GM23338 (cell line): ENCODE data around the gene ZNF70. TPM values are rescaled to one million over a fixed set of nuclear protein-coding genes. Genes with fewer than 3 reads are reported as not detected.

Experiments
- ATAC-seq: fragments of 200-7000 bp; cut with Tn5 transposase; 3 replicates; pipeline ENCODE4 v1.9.1; 2020
- DNase-seq: peaks from one replicate; pipeline ENCODE4 v3.0.0-alpha.2; 2015; ENCODE audit warnings: low spot score
- H2AFZ ChIP-seq: fragments of 200-600 bp; sonication (generic); 2 replicates; pipeline ENCODE4 v1.8.0; 2016; ENCODE audit warnings: antibody characterized with exemption, mild to moderate bottlenecking, moderate library complexity
- H3F3A ChIP-seq: fragments of 200-600 bp; sonication (generic); replicated peaks from 2 replicates; pipeline ENCODE4 v1.8.0; 2017; ENCODE audit warnings: antibody characterized with exemption, mixed run types, low read depth
- H3K27ac ChIP-seq: fragments of 200-600 bp; sonication (generic); 2 replicates; pipeline ENCODE4 v1.6.1; 2016; ENCODE audit warnings: low read depth
- H3K27me3 ChIP-seq: fragments of 200-600 bp; sonication (generic); 2 replicates; pipeline ENCODE4 v1.8.0; 2016; ENCODE audit warnings: mild to moderate bottlenecking, mixed run types, moderate library complexity; ENCODE audit not compliant: insufficient read depth
- H3K36me3 ChIP-seq: fragments of 200-600 bp; sonication (generic); 2 replicates; pipeline ENCODE4 v1.8.0; 2016; ENCODE audit warnings: mild to moderate bottlenecking; ENCODE audit not compliant: insufficient read depth
- H3K4me1 ChIP-seq: fragments of 200-600 bp; sonication (generic); 2 replicates; pipeline ENCODE4 v1.8.0; 2016; ENCODE audit warnings: mild to moderate bottlenecking, moderate library complexity; ENCODE audit not compliant: insufficient read depth
- H3K4me2 ChIP-seq: fragments of 200-600 bp; sonication (generic); 2 replicates; pipeline ENCODE4 v1.7.1; 2017; ENCODE audit warnings: mixed run types
- H3K4me3 ChIP-seq: fragments of 200-600 bp; sonication (generic); 2 replicates; pipeline ENCODE4 v1.6.1; 2016; ENCODE audit warnings: mixed run types
- H3K79me2 ChIP-seq: fragments of 200-600 bp; sonication (generic); replicated peaks from 2 replicates; pipeline ENCODE4 v1.8.0; 2017; ENCODE audit warnings: mild to moderate bottlenecking; ENCODE audit not compliant: insufficient read depth
- H3K9me2 ChIP-seq: fragments of 200-600 bp; sonication (generic); 2 replicates; pipeline ENCODE4 v1.8.0; 2017; ENCODE audit not compliant: insufficient read depth
- H4K20me1 ChIP-seq: fragments of 200-600 bp; sonication (generic); replicated peaks from 2 replicates; pipeline ENCODE4 v1.8.0; 2017; ENCODE audit warnings: mild to moderate bottlenecking; ENCODE audit not compliant: insufficient read depth
- H3K27ac Mint-ChIP-seq: 2 replicates; pipeline ENCODE4 v1.8.0; 2020; ENCODE audit warnings: inconsistent platforms, mild to moderate bottlenecking, moderate library complexity, mixed read lengths
- H3K27me3 Mint-ChIP-seq: 3 replicates; pipeline ENCODE4 v1.8.0; 2022; ENCODE audit warnings: low read depth, mild to moderate bottlenecking, moderate library complexity, mixed read lengths, inconsistent platforms; ENCODE audit not compliant: insufficient read depth, poor library complexity
- H3K36me3 Mint-ChIP-seq: 3 replicates; pipeline ENCODE4 v1.8.0; 2021; ENCODE audit warnings: low read depth, mild to moderate bottlenecking, inconsistent platforms, moderate library complexity, mixed read lengths
- H3K4me1 Mint-ChIP-seq: 3 replicates; pipeline ENCODE4 v1.8.0; 2020; ENCODE audit warnings: mild to moderate bottlenecking, inconsistent platforms, mixed read lengths
- H3K4me3 Mint-ChIP-seq: 3 replicates; pipeline ENCODE4 v1.8.0; 2021; ENCODE audit warnings: moderate library complexity, mild to moderate bottlenecking, inconsistent platforms, mixed read lengths
- H3K9me3 Mint-ChIP-seq: 3 replicates; pipeline ENCODE4 v1.8.0; 2020; ENCODE audit warnings: moderate library complexity, mild to moderate bottlenecking, inconsistent platforms, mixed read lengths
- CREB1 ChIP-seq: fragments of 250-450 bp; sonication (Bioruptor Pico); IDR thresholded peaks from 2 replicates; pipeline ENCODE4 v1.5.0; 2020; ENCODE audit warnings: low read depth, mild to moderate bottlenecking, moderate library complexity
- CTCF ChIP-seq, 2 experiments: fragments of 200-600 bp in 1 of 2; sonication (generic) in 1 of 2; conservative IDR thresholded peaks; 2 replicates each; pipeline versions ENCODE4 v1.5.1 to v1.6.1; 2016 to 2017; ENCODE audit warnings: antibody characterized with exemption in 2 of 2, low read depth in 2 of 2, mild to moderate bottlenecking in 2 of 2, moderate library complexity in 1 of 2
- EZH2 ChIP-seq: fragments of 200-600 bp; sonication (generic); IDR thresholded peaks from one replicate; pipeline ENCODE4 v1.8.0; 2017; ENCODE audit warnings: antibody characterized with exemption, mild to moderate bottlenecking, low read depth; ENCODE audit not compliant: unreplicated experiment
- JUNB ChIP-seq: IDR thresholded peaks from one replicate; pipeline ENCODE4 v1.6.1; 2016; ENCODE audit warnings: antibody characterized with exemption; ENCODE audit not compliant: unreplicated experiment
- NANOG ChIP-seq: IDR thresholded peaks from 2 replicates; pipeline ENCODE4 v1.6.1; 2016; ENCODE audit warnings: antibody characterized with exemption, borderline replicate concordance
- POLR2AphosphoS5 ChIP-seq: IDR thresholded peaks from 2 replicates; pipeline ENCODE4 v1.6.1; 2016; ENCODE audit warnings: antibody characterized with exemption, low read depth
- STAT1 ChIP-seq: IDR thresholded peaks from one replicate; pipeline ENCODE4 v1.6.1; 2016; ENCODE audit warnings: antibody characterized with exemption; ENCODE audit not compliant: unreplicated experiment
- ZNF114 ChIP-seq: fragments of 250-450 bp; sonication (Bioruptor Pico); IDR thresholded peaks from 2 replicates; pipeline ENCODE4 v1.5.0; 2020; ENCODE audit warnings: mild to moderate bottlenecking, moderate library complexity
- ZNF331 ChIP-seq: fragments of 250-450 bp; sonication (Bioruptor Pico); IDR thresholded peaks from 2 replicates; pipeline ENCODE4 v1.5.0; 2020; ENCODE audit warnings: low read depth, mild to moderate bottlenecking, moderate library complexity
- polyA plus RNA-seq: library from polyadenylated mRNA; unstranded; fragments of >200 nt; fragmentation: Nextera tagmentation; extraction: Ambion mirVana; gene quantifications from 2 replicates; pipeline ENCODE4 v1.2.1, GENCODE V29; 2016
- total RNA-seq: library from RNA; depleted of rRNA; stranded (reverse); fragments of >200 nt; shearing (Covaris generic); gene quantifications from 2 replicates; pipeline ENCODE4 v1.2.3, GENCODE V29; 2014
- TF ChIP-seq, protein P1 (sequence below): IDR thresholded peaks from one replicate; pipeline ENCODE4 v1.6.1; 2018; ENCODE audit warnings: antibody characterized with exemption; ENCODE audit not compliant: unreplicated experiment
- TF ChIP-seq, protein P2 (sequence below): IDR thresholded peaks from 2 replicates; pipeline ENCODE4 v1.6.1; 2016; ENCODE audit warnings: antibody characterized with exemption
- TF ChIP-seq, protein P3 (sequence below): fragments of 250-450 bp; sonication (Bioruptor Pico); IDR thresholded peaks from 2 replicates; pipeline ENCODE4 v1.5.0; 2020; ENCODE audit warnings: mild to moderate bottlenecking, moderate library complexity

The ZNF70 gene
- total and polyA plus RNA-seq, 2 experiments from 2014 or later = 0.45 to 2.6 TPM

GRCh38 chr22:23700706-23701105, 50.2 kb downstream of the ZNF70 start (continued):
- TF ChIP-seq, protein P1, sequence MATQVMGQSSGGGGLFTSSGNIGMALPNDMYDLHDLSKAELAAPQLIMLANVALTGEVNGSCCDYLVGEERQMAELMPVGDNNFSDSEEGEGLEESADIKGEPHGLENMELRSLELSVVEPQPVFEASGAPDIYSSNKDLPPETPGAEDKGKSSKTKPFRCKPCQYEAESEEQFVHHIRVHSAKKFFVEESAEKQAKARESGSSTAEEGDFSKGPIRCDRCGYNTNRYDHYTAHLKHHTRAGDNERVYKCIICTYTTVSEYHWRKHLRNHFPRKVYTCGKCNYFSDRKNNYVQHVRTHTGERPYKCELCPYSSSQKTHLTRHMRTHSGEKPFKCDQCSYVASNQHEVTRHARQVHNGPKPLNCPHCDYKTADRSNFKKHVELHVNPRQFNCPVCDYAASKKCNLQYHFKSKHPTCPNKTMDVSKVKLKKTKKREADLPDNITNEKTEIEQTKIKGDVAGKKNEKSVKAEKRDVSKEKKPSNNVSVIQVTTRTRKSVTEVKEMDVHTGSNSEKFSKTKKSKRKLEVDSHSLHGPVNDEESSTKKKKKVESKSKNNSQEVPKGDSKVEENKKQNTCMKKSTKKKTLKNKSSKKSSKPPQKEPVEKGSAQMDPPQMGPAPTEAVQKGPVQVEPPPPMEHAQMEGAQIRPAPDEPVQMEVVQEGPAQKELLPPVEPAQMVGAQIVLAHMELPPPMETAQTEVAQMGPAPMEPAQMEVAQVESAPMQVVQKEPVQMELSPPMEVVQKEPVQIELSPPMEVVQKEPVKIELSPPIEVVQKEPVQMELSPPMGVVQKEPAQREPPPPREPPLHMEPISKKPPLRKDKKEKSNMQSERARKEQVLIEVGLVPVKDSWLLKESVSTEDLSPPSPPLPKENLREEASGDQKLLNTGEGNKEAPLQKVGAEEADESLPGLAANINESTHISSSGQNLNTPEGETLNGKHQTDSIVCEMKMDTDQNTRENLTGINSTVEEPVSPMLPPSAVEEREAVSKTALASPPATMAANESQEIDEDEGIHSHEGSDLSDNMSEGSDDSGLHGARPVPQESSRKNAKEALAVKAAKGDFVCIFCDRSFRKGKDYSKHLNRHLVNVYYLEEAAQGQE = no peak
- TF ChIP-seq CREB1 = no peak
- no peak for TF ChIP-seq NANOG

DNA sequence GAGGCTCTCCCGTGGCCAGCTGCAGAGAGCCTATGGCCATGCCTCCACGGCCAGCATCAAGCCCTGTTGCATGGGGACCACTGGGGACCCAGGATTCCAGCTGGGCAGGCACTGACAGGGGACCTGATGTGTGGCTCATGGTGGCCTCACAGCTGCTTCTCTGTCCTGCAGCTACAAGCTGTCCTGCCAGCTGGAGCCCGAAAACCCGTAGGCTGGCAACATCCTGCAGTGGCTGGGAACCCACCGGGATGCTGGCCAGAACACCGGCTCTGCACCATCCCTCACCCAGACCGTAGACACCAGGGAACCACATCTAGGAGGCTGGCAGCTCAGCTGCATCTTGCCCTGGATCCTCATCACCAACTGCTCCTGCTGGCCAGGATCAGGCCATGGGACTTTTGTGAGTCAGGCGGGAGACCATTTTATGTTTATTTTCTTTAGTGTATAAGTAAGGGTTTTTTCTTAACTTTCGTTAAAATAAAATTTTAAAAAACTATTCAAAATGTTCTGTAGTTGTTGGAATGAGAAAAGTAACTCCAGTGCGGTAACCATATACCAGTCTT, 52.2 kb downstream of the ZNF70 start:
- Histone ChIP-seq H3K4me3 (no peak overlapping the region), H3K27me3 (no peaks in the 10 kb centered on the region), H3K27ac (no peak overlapping the region), H2AFZ (no peak overlapping the region), H3K36me3 (peaks cover 18% of the 10 kb centered on the region), H3K79me2 (peaks cover 32% of the 10 kb centered on the region), H4K20me1 (peaks cover 36% of the 10 kb centered on the region), H3K9me2 (no peaks in the 10 kb centered on the region), H3K4me2 (no peak overlapping the region), H3F3A (no peaks in the 10 kb centered on the region), H3K4me1 (no peaks in the 10 kb centered on the region)
- Mint-ChIP-seq H3K36me3 (peaks cover 19% of the 10 kb centered on the region), H3K27me3 (peaks cover 5% of the 10 kb centered on the region), H3K4me1 (no peaks in the 10 kb centered on the region), H3K27ac (no peak overlapping the region), H3K4me3 (no peak overlapping the region), H3K9me3 (no peaks in the 10 kb centered on the region)
- DNase-seq (no peak), ATAC-seq (no peak)
- TF ChIP-seq CREB1 (no peak), ZNF114 (no peak), JUNB (no peak), EZH2 (no peak), CTCF (conservative IDR thresholded peaks at IDR 0.05; ENCODE audit: low read depth in 2 of 2) (no peak), POLR2AphosphoS5 (no peak), ZNF331 (no peak), NANOG (no peak), STAT1 (no peak)
- TF ChIP-seq, protein P2, sequence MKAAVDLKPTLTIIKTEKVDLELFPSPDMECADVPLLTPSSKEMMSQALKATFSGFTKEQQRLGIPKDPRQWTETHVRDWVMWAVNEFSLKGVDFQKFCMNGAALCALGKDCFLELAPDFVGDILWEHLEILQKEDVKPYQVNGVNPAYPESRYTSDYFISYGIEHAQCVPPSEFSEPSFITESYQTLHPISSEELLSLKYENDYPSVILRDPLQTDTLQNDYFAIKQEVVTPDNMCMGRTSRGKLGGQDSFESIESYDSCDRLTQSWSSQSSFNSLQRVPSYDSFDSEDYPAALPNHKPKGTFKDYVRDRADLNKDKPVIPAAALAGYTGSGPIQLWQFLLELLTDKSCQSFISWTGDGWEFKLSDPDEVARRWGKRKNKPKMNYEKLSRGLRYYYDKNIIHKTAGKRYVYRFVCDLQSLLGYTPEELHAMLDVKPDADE = no peak
- TF ChIP-seq, protein P3, sequence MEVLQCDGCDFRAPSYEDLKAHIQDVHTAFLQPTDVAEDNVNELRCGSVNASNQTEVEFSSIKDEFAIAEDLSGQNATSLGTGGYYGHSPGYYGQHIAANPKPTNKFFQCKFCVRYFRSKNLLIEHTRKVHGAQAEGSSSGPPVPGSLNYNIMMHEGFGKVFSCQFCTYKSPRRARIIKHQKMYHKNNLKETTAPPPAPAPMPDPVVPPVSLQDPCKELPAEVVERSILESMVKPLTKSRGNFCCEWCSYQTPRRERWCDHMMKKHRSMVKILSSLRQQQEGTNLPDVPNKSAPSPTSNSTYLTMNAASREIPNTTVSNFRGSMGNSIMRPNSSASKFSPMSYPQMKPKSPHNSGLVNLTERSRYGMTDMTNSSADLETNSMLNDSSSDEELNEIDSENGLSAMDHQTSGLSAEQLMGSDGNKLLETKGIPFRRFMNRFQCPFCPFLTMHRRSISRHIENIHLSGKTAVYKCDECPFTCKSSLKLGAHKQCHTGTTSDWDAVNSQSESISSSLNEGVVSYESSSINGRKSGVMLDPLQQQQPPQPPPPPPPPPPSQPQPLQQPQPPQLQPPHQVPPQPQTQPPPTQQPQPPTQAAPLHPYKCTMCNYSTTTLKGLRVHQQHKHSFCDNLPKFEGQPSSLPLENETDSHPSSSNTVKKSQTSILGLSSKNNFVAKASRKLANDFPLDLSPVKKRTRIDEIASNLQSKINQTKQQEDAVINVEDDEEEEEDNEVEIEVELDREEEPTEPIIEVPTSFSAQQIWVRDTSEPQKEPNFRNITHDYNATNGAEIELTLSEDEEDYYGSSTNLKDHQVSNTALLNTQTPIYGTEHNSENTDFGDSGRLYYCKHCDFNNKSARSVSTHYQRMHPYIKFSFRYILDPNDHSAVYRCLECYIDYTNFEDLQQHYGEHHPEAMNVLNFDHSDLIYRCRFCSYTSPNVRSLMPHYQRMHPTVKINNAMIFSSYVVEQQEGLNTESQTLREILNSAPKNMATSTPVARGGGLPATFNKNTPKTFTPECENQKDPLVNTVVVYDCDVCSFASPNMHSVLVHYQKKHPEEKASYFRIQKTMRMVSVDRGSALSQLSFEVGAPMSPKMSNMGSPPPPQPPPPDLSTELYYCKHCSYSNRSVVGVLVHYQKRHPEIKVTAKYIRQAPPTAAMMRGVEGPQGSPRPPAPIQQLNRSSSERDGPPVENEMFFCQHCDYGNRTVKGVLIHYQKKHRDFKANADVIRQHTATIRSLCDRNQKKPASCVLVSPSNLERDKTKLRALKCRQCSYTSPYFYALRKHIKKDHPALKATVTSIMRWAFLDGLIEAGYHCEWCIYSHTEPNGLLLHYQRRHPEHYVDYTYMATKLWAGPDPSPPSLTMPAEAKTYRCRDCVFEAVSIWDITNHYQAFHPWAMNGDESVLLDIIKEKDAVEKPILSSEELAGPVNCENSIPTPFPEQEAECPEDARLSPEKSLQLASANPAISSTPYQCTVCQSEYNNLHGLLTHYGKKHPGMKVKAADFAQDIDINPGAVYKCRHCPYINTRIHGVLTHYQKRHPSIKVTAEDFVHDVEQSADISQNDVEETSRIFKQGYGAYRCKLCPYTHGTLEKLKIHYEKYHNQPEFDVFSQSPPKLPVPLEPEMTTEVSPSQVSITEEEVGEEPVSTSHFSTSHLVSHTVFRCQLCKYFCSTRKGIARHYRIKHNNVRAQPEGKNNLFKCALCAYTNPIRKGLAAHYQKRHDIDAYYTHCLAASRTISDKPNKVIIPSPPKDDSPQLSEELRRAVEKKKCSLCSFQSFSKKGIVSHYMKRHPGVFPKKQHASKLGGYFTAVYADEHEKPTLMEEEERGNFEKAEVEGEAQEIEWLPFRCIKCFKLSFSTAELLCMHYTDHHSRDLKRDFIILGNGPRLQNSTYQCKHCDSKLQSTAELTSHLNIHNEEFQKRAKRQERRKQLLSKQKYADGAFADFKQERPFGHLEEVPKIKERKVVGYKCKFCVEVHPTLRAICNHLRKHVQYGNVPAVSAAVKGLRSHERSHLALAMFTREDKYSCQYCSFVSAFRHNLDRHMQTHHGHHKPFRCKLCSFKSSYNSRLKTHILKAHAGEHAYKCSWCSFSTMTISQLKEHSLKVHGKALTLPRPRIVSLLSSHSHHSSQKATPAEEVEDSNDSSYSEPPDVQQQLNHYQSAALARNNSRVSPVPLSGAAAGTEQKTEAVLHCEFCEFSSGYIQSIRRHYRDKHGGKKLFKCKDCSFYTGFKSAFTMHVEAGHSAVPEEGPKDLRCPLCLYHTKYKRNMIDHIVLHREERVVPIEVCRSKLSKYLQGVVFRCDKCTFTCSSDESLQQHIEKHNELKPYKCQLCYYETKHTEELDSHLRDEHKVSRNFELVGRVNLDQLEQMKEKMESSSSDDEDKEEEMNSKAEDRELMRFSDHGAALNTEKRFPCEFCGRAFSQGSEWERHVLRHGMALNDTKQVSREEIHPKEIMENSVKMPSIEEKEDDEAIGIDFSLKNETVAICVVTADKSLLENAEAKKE (CRISPR knock-in tag) = no peak
